ENCODE measurements around the gene PSMB11.

GRCh38 chr14:22998329-22999012 is 43.5 kb upstream of the PSMB11 start:
- no peak for TF ChIP-seq CTCF (IDR thresholded peaks at IDR 0.05)
- TF ChIP-seq POLR2A (IDR thresholded peaks at IDR 0.05) = no peak
